Measurements from ENCODE around the gene SMLR1.
A peak's percentile ranks its signal among the peaks of the same experiment; 100 is the strongest.

Gene SMLR1

DNA sequence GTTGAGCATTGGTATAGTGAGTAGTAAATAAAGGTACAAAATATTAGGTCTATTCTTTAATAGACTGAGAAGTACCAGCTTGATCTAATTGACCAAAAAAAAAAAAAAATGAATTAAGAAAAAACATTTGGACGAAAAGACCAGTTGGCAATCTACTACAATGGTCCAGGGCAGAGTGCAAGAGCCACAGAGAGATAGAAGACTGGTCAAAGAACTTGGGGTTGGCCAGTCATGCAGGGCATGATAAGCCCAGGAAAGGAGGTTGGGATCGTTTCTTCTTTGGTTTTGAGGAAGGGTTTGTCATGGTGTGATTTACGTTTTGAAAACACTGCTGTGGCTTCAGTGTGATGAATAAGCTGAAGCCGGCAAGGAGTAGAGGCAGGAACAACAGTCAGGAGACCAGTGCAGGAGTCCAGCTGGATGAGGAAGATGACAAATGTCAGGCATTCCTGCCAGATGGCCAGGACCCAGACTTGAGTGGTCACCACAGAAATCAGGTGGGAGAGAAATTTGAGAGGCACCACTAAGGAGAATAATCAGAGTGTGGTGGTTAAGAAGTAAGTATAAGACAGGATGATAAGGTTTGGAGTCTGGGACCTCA lies 14.0 kb downstream of the SMLR1 start:
- no peak overlapping the region for H3K4me3 ChIP-seq (ENCODE audit: low read depth, low read length)
- TF ChIP-seq, protein P1, sequence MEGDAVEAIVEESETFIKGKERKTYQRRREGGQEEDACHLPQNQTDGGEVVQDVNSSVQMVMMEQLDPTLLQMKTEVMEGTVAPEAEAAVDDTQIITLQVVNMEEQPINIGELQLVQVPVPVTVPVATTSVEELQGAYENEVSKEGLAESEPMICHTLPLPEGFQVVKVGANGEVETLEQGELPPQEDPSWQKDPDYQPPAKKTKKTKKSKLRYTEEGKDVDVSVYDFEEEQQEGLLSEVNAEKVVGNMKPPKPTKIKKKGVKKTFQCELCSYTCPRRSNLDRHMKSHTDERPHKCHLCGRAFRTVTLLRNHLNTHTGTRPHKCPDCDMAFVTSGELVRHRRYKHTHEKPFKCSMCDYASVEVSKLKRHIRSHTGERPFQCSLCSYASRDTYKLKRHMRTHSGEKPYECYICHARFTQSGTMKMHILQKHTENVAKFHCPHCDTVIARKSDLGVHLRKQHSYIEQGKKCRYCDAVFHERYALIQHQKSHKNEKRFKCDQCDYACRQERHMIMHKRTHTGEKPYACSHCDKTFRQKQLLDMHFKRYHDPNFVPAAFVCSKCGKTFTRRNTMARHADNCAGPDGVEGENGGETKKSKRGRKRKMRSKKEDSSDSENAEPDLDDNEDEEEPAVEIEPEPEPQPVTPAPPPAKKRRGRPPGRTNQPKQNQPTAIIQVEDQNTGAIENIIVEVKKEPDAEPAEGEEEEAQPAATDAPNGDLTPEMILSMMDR (IDR thresholded peaks at IDR 0.05; ENCODE audit: insufficient read depth, low read depth, low read length, missing control alignments): no peak
- no peak for DNase-seq (ENCODE audit: low read depth)

DNA sequence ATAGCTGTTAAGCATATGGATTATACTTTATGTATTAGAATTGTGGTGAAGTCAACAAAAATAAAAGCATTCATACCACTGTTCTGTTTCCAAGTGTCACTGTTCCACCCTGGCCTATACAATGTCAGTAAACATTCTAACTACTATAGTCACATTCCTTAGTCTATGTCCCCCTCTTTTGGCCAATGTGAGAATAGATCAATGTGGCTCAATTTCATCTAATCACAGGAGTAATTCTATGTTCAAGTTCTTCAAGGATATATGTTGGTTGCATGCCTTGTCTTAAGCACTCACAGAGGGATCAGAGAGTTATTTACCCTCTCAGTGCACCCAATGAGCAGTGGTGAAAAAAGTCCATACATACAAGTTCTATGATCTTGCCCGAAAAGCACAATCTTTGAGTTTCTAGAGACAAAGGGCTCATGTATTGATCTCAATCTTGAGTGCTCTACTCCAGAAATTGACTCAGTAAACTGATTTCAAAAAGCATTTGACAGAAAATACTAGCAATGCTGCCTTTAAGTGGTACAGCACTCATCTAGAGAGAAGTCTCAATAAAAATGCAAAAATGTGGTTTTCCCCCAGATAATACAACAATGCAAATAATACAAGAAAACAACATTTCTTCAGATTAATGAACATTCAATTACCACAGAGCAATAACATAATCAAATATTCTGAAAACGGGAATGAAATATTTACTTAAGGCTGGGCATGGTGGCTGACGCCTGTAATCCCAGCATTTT lies 16.5 kb downstream of the SMLR1 start:
- TF ChIP-seq, protein P1 (IDR thresholded peaks at IDR 0.05; ENCODE audit: insufficient read depth, low read depth, low read length, missing control alignments): peak; percentile 55
- peak; percentile 55 for DNase-seq (ENCODE audit: low read depth)

DNA sequence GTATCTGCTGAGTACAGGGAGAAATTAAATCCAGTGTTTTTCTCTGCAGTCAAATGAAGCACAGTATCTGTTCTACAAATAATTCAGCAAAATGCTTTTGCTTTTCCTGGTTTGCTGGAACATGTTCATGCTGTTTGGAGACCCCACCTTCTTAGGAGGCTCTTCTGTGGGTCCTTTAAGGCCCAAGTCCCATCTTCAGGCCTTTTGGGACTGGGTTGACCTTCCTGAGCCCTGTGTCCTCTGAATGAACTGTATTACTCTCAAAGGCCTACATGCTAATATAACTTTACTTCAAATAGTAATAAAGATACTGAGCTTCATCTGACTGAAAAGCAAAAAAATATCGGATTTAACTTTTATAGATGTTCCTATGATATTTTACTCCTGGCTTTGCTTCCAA lies 19.3 kb downstream of the SMLR1 start:
- H3K4me3 ChIP-seq (ENCODE audit: low read depth, low read length): no peak overlapping the region
- DNase-seq (ENCODE audit: low read depth): no peak
- TF ChIP-seq, protein P1 (IDR thresholded peaks at IDR 0.05; ENCODE audit: insufficient read depth, low read depth, low read length, missing control alignments): no peak

More for the DNA sequence above, 16.5 kb downstream of the SMLR1 start:
- H3K4me3 ChIP-seq (ENCODE audit: low read depth, low read length): no peak overlapping the region

DNA sequence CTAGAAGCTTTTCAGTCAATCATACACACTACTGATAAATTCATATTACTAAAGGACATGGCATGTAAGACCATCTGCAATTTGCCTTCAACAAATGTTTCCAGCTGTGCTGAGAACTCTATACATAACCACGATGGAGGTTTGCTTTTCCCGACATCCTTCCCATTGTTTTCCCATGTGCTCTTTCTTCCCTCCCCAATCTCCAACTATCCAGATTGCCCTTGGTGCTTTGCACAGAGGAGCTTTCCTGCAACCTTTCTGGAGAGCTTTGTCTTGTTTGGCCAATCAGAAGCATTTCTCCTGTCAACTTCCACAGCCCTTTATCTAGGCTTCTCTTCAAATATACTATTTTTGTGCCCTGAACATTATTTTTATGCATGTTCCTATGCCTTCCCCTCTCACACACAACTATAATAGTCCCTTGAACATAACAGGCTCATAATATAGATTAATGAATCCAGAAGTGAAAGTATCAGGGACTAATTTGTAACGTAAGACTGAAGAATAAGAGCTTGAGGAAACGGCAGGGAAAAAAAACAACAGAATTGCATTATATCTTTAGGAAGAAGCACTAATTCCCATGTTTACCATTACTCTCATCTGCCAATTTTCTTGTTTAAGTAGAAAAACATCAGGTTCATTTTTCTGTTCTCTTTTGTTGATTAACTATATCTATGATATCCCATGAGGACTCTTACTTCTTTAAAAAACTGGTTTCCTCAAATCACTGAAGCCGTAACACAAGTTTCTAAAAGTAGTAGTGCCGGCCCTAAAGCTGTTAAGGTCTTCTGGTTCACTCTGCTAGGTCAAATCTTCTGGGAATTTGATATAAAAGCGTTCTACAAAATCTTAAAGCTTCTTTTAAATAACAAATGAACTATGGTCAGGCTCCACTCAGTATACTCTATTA lies 20.1 kb downstream of the SMLR1 start:
- H3K4me3 ChIP-seq (ENCODE audit: low read depth, low read length): no peak overlapping the region
- no peak for DNase-seq (ENCODE audit: low read depth)
- TF ChIP-seq, protein P1 (IDR thresholded peaks at IDR 0.05; ENCODE audit: insufficient read depth, low read depth, low read length, missing control alignments): no peak

DNA sequence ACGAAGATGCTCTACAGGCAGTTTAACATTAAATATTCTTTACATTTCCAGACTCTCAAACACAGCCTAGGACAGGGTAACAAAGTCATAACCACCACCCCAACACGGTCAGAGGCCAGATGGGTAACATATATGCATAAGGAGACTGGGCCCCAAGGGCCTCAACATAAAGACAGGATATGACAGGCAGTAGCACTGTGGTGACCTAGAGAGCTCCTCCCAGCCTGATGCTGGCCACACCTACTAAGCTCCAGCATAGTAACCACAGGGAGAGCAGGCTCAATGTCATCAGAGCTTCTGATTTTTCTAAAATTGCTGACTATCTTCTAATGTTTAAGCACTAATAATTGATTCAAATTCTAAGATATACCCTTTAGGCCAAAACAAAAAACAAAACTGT lies 21.7 kb downstream of the SMLR1 start:
- no peak overlapping the region for H3K4me3 ChIP-seq (ENCODE audit: low read depth, low read length)
- peak; percentile 42 for DNase-seq (ENCODE audit: low read depth)
- TF ChIP-seq, protein P1 (IDR thresholded peaks at IDR 0.05; ENCODE audit: insufficient read depth, low read depth, low read length, missing control alignments): no peak

DNA sequence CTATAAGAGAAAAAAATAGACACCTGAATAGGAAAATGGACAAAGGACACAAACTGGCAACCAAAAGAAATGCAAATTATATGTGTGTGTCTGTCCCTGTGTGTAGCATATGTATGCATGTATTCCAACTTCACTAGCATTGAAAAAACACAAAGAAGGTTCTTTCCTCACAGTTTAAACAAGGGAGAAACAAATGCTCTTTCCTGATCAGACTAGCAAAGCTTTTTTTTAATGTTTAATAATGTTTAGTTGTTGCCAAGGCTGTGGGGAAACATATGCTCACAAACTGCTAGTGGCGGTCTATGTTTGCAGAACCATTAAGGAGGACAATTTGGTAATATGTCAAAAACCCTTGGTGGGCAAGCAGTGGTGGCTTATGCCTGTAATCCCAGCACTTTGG lies 22.4 kb downstream of the SMLR1 start:
- H3K4me3 ChIP-seq (ENCODE audit: low read depth, low read length): no peak overlapping the region
- TF ChIP-seq, protein P1 (IDR thresholded peaks at IDR 0.05; ENCODE audit: insufficient read depth, low read depth, low read length, missing control alignments): no peak
- DNase-seq (ENCODE audit: low read depth): no peak
